H9 (cell line): ENCODE results near the gene PSTPIP1. TPM values are rescaled to one million over a fixed set of nuclear protein-coding genes. Genes with fewer than 3 reads are reported as not detected.

Experiments used
- DNase-seq: peaks from one replicate; pipeline ENCODE4 v3.0.0-alpha.2; 2017
- H2AFZ ChIP-seq: one replicate; pipeline ENCODE4 v1.6.1; 2013; ENCODE audit warnings: mild to moderate bottlenecking, low read length, control low read depth, moderate library complexity
- H2AK5ac ChIP-seq: 2 replicates; pipeline ENCODE4 v1.6.1; 2013; ENCODE audit warnings: low read length, control low read depth, mixed read lengths; ENCODE audit not compliant: insufficient read length
- H2BK120ac ChIP-seq: one replicate; pipeline ENCODE4 v1.6.1; 2013; ENCODE audit warnings: low read depth, mild to moderate bottlenecking, low read length, control low read depth, inconsistent platforms; ENCODE audit not compliant: poor library complexity, severe bottlenecking
- H2BK12ac ChIP-seq: 2 replicates; pipeline ENCODE4 v1.6.1; 2013; ENCODE audit warnings: low read length, control low read depth, mixed read lengths, low read depth; ENCODE audit not compliant: insufficient read length
- H2BK15ac ChIP-seq: 2 replicates; pipeline ENCODE4 v1.6.1; 2013; ENCODE audit warnings: low read depth, low read length, control low read depth
- H2BK20ac ChIP-seq: one replicate; pipeline ENCODE4 v1.6.1; 2013; ENCODE audit warnings: low read depth, mild to moderate bottlenecking, low read length, control low read depth, inconsistent platforms; ENCODE audit not compliant: poor library complexity, severe bottlenecking
- H2BK5ac ChIP-seq: 2 replicates; pipeline ENCODE4 v1.6.1; 2013; ENCODE audit warnings: low read length, control low read depth, mixed read lengths; ENCODE audit not compliant: insufficient read length
- H3K14ac ChIP-seq: 2 replicates; pipeline ENCODE4 v1.6.1; 2013; ENCODE audit warnings: low read length, control low read depth; ENCODE audit not compliant: insufficient read depth
- H3K18ac ChIP-seq: 2 replicates; pipeline ENCODE4 v1.6.1; 2013; ENCODE audit warnings: low read depth, mild to moderate bottlenecking, mixed read lengths, low read length, control low read depth; ENCODE audit not compliant: insufficient read length
- H3K23ac ChIP-seq: 2 replicates; pipeline ENCODE4 v1.6.1; 2013; ENCODE audit warnings: low read length, control low read depth, mixed read lengths, low read depth; ENCODE audit not compliant: insufficient read length
- H3K23me2 ChIP-seq: 2 replicates; pipeline ENCODE4 v1.6.1; 2013; ENCODE audit warnings: low read depth, mild to moderate bottlenecking, mixed read lengths, low read length, control low read depth; ENCODE audit not compliant: insufficient read length, poor library complexity, severe bottlenecking
- H3K27ac ChIP-seq: 2 replicates; pipeline ENCODE4 v1.5.1; 2013; ENCODE audit warnings: low read length, control low read depth, mixed read lengths, low read depth; ENCODE audit not compliant: insufficient read length
- H3K27me3 ChIP-seq: 2 replicates; pipeline ENCODE4 v1.6.1; 2013; ENCODE audit warnings: low read length, control low read depth, inconsistent platforms; ENCODE audit not compliant: insufficient read depth
- H3K4ac ChIP-seq: 2 replicates; pipeline ENCODE4 v1.6.1; 2013; ENCODE audit warnings: low read depth, mild to moderate bottlenecking, control low read depth, inconsistent platforms, low read length, moderate library complexity
- H3K4me1 ChIP-seq: 2 replicates; pipeline ENCODE4 v1.6.1; 2013; ENCODE audit warnings: low read length, control low read depth, inconsistent platforms; ENCODE audit not compliant: insufficient read depth
- H3K4me2 ChIP-seq: 2 replicates; pipeline ENCODE4 v1.6.1; 2013; ENCODE audit warnings: low read length, control low read depth, mixed read lengths; ENCODE audit not compliant: insufficient read length, insufficient read depth
- H3K56ac ChIP-seq: 2 replicates; pipeline ENCODE4 v1.6.1; 2013; ENCODE audit warnings: low read depth, mild to moderate bottlenecking, mixed read lengths, low read length, control low read depth; ENCODE audit not compliant: insufficient read length
- H3K79me1 ChIP-seq: 2 replicates; pipeline ENCODE4 v1.6.1; 2013; ENCODE audit warnings: low read depth, mild to moderate bottlenecking, moderate library complexity, low read length, control low read depth, inconsistent platforms; ENCODE audit not compliant: insufficient read depth, poor library complexity, severe bottlenecking
- H3K79me2 ChIP-seq: 2 replicates; pipeline ENCODE4 v1.6.1; 2013; ENCODE audit warnings: low read length, control low read depth, inconsistent platforms; ENCODE audit not compliant: insufficient read depth
- H3K9ac ChIP-seq: 2 replicates; pipeline ENCODE4 v1.6.1; 2013; ENCODE audit warnings: low read length, control low read depth, mixed read lengths; ENCODE audit not compliant: insufficient read length; ENCODE audit errors: extremely low read depth
- H3K9me3 ChIP-seq: one replicate; pipeline ENCODE4 v1.6.1; 2013; ENCODE audit warnings: low read depth, low read length, inconsistent platforms; ENCODE audit not compliant: control insufficient read depth
- H3T11ph ChIP-seq: one replicate; pipeline ENCODE4 v1.6.1; 2013; ENCODE audit warnings: mild to moderate bottlenecking, low read length, control low read depth, inconsistent platforms
- H4K20me1 ChIP-seq: one replicate; pipeline ENCODE4 v1.6.1; 2013; ENCODE audit not compliant: control insufficient read depth, insufficient read length, insufficient read depth
- H4K5ac ChIP-seq: 2 replicates; pipeline ENCODE4 v1.6.1; 2013; ENCODE audit warnings: low read depth, mild to moderate bottlenecking, mixed read lengths, low read length, control low read depth; ENCODE audit not compliant: insufficient read length
- H4K8ac ChIP-seq: replicated peaks from 2 replicates; pipeline ENCODE4 v1.6.1; 2013; ENCODE audit warnings: low read length, control low read depth, mixed read lengths, low read depth; ENCODE audit not compliant: insufficient read length
- H4K91ac ChIP-seq: 2 replicates; pipeline ENCODE4 v1.6.1; 2013; ENCODE audit warnings: low read depth, mild to moderate bottlenecking, moderate library complexity, mixed read lengths, low read length, control low read depth; ENCODE audit not compliant: insufficient read length
- H3K27ac Mint-ChIP-seq, 3 experiments: 2 replicates in 2 of 3; 3 replicates in 1 of 3; pipeline ENCODE4 v1.8.0; 2020 to 2021; ENCODE audit warnings: mixed read lengths in 3 of 3, mild to moderate bottlenecking in 1 of 3, moderate library complexity in 1 of 3
- H3K27me3 Mint-ChIP-seq: 2 replicates; pipeline ENCODE4 v1.8.0; 2021; ENCODE audit warnings: low read depth, mild to moderate bottlenecking, moderate library complexity, mixed read lengths
- H3K36me3 Mint-ChIP-seq, 3 experiments: 2 replicates in 2 of 3; 3 replicates in 1 of 3; pipeline ENCODE4 v1.8.0; 2020 to 2021; ENCODE audit warnings: low read depth in 3 of 3, mixed read lengths in 3 of 3; ENCODE audit not compliant: insufficient read depth in 1 of 3
- H3K4me1 Mint-ChIP-seq, 2 experiments: 2 replicates each; pipeline ENCODE4 v1.8.0; 2020; ENCODE audit warnings: mixed read lengths in 2 of 2
- H3K4me3 Mint-ChIP-seq, 2 experiments: 2 replicates in 1 of 2; 3 replicates in 1 of 2; pipeline ENCODE4 v1.8.0; 2020 to 2021; ENCODE audit warnings: mild to moderate bottlenecking in 2 of 2, mixed read lengths in 2 of 2, moderate library complexity in 1 of 2
- H3K9me3 Mint-ChIP-seq, 2 experiments: 2 replicates in 1 of 2; 3 replicates in 1 of 2; pipeline ENCODE4 v1.8.0; 2020; ENCODE audit warnings: mild to moderate bottlenecking in 2 of 2, mixed read lengths in 2 of 2, moderate library complexity in 1 of 2
- WGBS: extraction: QIAGEN DNeasy Blood & Tissue Kit; methylation state at CpG from one replicate; pipeline ENCODE4 v1.1.7; 2013; ENCODE audit warnings: missing lambda C conversion rate, low lambda C conversion rate, mixed read lengths; ENCODE audit not compliant: insufficient read length; ENCODE audit errors: extremely low coverage; 5-methylcytosine and 5-hydroxymethylcytosine counted together
- total RNA-seq: library from RNA; stranded (reverse); gene quantifications from 2 replicates; pipeline ENCODE4 v1.2.1, GENCODE V29; 2021
- TF ChIP-seq, protein P1 (sequence below): fragments of 200-600 bp; sonication (generic); conservative IDR thresholded peaks from 3 replicates; pipeline ENCODE4 v1.8.0; 2021; ENCODE audit warnings: antibody characterized with exemption, mild to moderate bottlenecking

The PSTPIP1 gene
- total RNA-seq, 1 experiment from 2014 or later = 1.8 TPM

DNA sequence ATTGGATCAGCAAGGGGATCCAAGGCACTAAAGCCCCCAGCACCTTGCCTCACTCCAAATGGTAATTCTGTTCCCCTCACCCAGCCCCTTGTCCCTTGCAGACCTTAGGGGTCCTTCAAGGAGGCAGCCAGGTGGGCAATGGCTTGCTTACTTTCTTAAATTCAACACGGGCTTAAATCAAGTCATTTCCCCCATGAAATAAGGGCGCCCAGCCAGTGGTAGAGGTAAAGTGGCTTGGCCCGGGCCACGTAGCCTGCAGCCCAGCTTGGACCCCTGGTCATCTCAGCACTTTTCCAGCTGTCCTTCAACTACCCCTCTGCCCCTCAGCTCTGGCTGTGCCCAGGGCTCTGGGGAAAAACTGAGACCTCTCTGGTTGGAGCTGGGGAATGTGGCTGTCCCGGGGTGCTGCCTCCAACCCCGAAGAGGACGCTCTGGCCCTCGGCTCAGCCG is 1.2 kb downstream of the PSTPIP1 start:
- Histone ChIP-seq H3K14ac (no peak overlapping the region), H3K23ac (no peak overlapping the region), H3K79me1 (no peaks in the 10 kb centered on the region), H4K20me1 (peaks cover 2% of the 10 kb centered on the region), H2BK120ac (no peak overlapping the region), H3K4ac (no peak overlapping the region), H2AK5ac (no peak overlapping the region), H4K5ac (no peak overlapping the region), H2BK12ac (no peak overlapping the region), H3K4me1 (no peaks in the 10 kb centered on the region), H3K4me2 (no peak overlapping the region), H2BK15ac (no peak overlapping the region), H3K27ac (no peak overlapping the region), H3K23me2 (no peaks in the 10 kb centered on the region), H3T11ph (no peak overlapping the region), H3K27me3 (no peaks in the 10 kb centered on the region), H2BK5ac (no peak overlapping the region), H3K9me3 (no peaks in the 10 kb centered on the region), H3K18ac (no peak overlapping the region), H4K91ac (no peak overlapping the region), H3K9ac (no peak overlapping the region), H3K79me2 (no peaks in the 10 kb centered on the region), H2AFZ (no peak overlapping the region), H3K56ac (no peak overlapping the region), H2BK20ac (no peak overlapping the region), H4K8ac (no peak overlapping the region)
- no peaks in the 10 kb centered on the region for H3K9me3 Mint-ChIP-seq
- TF ChIP-seq, protein P1, sequence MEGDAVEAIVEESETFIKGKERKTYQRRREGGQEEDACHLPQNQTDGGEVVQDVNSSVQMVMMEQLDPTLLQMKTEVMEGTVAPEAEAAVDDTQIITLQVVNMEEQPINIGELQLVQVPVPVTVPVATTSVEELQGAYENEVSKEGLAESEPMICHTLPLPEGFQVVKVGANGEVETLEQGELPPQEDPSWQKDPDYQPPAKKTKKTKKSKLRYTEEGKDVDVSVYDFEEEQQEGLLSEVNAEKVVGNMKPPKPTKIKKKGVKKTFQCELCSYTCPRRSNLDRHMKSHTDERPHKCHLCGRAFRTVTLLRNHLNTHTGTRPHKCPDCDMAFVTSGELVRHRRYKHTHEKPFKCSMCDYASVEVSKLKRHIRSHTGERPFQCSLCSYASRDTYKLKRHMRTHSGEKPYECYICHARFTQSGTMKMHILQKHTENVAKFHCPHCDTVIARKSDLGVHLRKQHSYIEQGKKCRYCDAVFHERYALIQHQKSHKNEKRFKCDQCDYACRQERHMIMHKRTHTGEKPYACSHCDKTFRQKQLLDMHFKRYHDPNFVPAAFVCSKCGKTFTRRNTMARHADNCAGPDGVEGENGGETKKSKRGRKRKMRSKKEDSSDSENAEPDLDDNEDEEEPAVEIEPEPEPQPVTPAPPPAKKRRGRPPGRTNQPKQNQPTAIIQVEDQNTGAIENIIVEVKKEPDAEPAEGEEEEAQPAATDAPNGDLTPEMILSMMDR = no peak
- H3K4me1 Mint-ChIP-seq = no peaks in the 10 kb centered on the region
- H3K4me3 Mint-ChIP-seq = no peak overlapping the region
- no peaks in the 10 kb centered on the region for H3K36me3 Mint-ChIP-seq
- WGBS = no CpG with 5 or more reads among the region's 9 CpGs
- no peak for DNase-seq
- no peak overlapping the region for H3K27ac Mint-ChIP-seq
- H3K27me3 Mint-ChIP-seq = peaks cover under 1% of the 10 kb centered on the region; the same call in 1 of the 2 replicates
